Inflammatory macrophage treated with lipopolysaccharide for 4 hours (primary cell): ENCODE results near the gene TP53TG5.

Experiments
- DNase-seq: peaks from one replicate; pipeline ENCODE4 v3.0.0-alpha.2; 2020

The TP53TG5 gene

GRCh38 chr20:45344168-45344860 is 33.8 kb downstream of the TP53TG5 start:
- peak; percentile 85 for DNase-seq

- DNase-seq = no peak
These were observed 34.5 kb downstream of the TP53TG5 start for GRCh38 chr20:45343532-45344167.

DNA sequence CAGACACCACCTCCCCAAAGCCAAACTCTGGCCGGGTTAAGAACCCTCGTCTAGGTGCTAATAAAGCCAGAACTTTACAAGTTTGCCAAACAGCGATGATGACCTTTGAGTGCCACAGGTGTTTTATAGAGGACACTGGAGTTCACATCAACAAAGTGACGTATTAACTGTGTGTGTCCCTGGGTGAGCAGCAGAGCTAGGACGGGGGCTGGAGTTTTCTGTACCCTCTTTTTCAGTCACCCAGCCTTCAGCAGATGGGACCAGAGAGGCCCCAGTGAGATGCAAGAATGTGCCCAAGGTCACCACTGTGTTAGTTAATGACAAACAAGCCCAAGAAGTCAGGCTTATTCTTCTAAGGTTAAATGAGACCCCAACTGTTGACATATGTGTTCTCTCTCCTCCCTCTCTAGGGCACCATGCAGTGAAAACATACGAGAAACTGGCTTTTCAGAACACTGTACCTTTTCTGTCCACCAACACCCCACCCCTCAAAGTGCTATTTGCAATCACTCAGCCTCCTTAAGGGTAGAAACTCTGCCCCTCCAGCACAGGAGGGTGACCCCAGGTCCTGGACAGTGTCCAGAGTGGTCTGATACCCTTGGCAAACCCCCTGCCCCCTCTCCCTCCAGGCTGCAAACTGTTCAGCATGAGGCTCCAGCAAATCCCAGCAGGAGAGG is 35.1 kb downstream of the TP53TG5 start:
- no peak for DNase-seq

- no peak for DNase-seq
These were observed 35.9 kb downstream of the TP53TG5 start for GRCh38 chr20:45341939-45342854.

DNA sequence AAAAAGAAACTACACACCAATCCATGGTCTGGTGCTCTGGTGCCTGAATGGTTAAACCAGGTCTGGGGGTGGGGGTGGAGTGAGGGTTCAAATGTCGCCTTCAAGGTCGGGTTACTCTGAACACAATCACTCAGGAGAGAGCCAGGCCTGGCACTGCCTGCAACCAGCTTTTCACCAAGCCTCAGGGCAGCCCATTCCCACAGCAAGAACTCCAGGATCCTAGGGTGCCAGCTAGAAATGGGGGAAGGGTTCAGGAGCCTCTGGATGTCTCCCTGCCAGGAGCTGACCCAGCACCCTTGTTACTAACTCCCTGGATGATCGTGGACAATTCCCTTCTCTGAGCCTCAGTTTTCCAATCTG is 36.6 kb downstream of the TP53TG5 start:
- no peak for DNase-seq

- no peak for DNase-seq
These were observed 37.2 kb downstream of the TP53TG5 start for GRCh38 chr20:45340951-45341350.

- no peak for DNase-seq
These were observed 37.8 kb downstream of the TP53TG5 start for GRCh38 chr20:45340236-45340847.

- DNase-seq = no peak
These were observed 38.3 kb downstream of the TP53TG5 start for GRCh38 chr20:45339799-45340198.

DNA sequence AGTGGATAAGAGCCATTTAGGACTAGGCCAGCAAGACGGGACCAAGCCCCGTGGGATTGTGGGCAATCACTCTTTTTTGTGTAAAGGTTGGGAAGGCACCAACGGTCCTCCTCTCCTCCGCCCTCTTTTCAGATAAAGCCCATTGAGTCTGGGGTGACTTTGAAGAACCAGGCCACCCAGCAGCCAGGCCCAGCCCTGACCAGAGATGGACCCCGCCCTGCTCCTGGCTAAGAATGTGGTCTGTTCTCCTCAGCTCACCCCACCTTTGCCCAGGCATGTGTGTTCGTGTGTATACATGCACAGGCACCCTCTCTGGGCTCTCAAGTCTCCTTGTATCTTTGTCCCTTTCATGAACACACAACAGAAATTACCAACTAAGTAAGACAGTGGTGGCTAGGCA is 39.0 kb downstream of the TP53TG5 start:
- DNase-seq = no peak

GRCh38 chr20:45338121-45339030 is 39.7 kb downstream of the TP53TG5 start:
- DNase-seq = no peak

- no peak for DNase-seq
These were observed 40.6 kb downstream of the TP53TG5 start for GRCh38 chr20:45337367-45338120.

- DNase-seq = no peak
These were observed 41.4 kb downstream of the TP53TG5 start for GRCh38 chr20:45336530-45337366.

GRCh38 chr20:45330476-45330875 is 47.6 kb downstream of the TP53TG5 start:
- no peak for DNase-seq

GRCh38 chr20:45329497-45330319 is 48.4 kb downstream of the TP53TG5 start:
- no peak for DNase-seq

DNA sequence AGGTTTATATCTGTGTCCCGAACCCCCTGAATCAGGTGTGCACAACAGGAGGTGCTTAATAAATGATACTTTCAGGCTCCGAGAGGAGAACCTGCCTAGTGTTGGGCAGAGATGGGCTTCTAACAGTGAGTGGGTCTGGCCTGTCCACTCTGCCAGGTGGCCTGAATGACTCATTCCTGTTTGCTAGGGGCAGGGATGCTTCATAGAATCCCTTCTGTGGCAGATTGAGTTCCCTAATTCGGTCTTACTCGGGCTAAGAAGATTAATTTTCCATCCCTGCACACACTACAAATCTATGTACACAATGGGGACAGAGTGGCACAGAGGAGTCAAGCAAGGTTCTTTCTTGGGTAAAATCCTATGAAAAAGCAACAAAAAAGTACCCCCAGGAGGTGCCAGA is 49.7 kb downstream of the TP53TG5 start:
- DNase-seq = no peak

DNA sequence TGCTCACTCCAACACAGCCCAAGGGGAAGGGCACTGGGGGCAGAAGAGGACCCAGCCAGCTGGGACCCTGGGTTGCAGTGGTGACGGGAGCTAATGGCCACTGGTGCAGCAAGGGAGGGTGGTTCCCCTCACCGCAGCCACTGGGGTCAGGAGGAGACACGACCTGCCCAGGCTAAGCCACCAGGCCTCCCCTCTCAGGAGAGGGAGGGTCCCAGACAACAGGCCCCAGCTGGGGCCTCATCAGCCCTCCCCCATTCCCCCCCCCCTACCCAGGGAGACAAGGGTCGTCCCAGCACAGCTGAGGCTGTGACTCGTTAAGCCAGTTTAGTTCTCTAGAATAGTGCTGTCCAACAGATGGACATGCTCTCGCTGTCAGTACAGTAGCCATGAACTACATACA is 52.8 kb downstream of the TP53TG5 start:
- no peak for DNase-seq

GRCh38 chr20:45323731-45324130 is 54.4 kb downstream of the TP53TG5 start:
- no peak for DNase-seq

- peak; percentile 88 for DNase-seq
These were observed 55.2 kb downstream of the TP53TG5 start for GRCh38 chr20:45322952-45323383.
